HG02970 (cell line): Measurements from ENCODE around the gene REXO5.
"Not testable (repeated sequence)": the region's sequence is repeated elsewhere in the genome, so short reads cannot be mapped to it uniquely, and the experiment has no call there.

ENCODE experiments used
- ATAC-seq: cut with Tn5 transposase; IDR thresholded peaks from one replicate; pipeline ENCODE4 v1.9.1; 2021; ENCODE audit warnings: mild to moderate bottlenecking, moderate library complexity, moderate number of reproducible peaks; ENCODE audit not compliant: unreplicated experiment, low FRiP score

The REXO5 gene

GRCh38 chr16:20846551-20846950 is 40.2 kb downstream of the REXO5 start:
- no peak for ATAC-seq

- ATAC-seq = no peak
Observed at GRCh38 chr16:20847550-20847949, 41.2 kb downstream of the REXO5 start.

DNA sequence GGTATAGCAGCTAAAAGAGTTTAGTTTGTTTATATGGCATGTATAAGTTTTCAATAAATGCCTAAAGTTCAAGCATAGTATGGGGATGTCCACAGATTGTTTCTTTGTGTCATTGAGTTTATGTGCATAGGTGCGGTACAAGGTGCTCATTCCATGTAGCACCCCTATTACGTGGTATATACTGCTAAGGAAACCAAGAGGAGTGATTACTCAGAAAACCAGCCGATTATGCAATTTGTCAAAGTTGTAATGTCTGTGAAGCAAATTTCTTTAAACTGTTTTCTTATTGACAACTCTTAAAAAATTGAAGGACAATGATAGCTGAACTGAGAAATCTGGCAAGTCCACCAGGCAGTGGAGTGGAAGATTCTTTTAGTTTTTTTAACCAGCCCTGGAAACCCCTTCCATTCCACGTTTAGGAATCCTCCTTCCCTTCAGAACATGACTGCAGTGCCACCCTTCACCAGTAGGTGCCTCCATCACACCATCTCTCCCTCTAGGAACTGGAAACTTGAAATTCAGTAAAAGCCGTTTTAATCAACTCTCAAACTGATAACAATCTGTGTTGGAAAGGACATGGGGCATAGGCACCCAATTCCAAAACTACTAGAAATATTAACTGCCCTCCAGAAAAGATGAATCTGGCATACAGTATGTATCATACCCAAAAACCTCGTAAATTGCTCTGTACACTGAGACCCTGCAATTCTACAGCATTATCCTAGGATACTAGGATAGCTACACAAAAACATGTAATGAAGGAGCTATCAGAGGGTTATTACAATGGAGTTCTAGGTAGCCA is 43.5 kb downstream of the REXO5 start:
- ATAC-seq = no peak

DNA sequence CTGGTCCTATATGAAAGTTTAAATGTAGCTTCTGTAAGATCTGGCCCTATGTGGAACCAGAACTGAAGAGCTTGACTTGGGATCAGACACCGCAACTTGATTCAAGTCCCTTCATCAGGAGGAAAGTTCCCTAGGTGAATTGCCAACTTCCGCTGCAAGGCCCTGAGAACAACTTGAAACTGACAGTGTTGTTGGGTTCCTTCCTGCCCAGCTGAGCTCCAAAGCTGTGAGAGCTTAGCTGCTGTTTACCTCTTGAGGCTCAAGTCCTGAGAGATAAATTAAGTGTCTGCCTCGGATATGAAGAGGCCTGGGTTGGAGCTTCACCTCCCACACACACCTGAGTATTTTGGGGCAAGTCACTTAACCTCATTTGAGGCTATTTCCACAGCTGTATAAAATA is 44.7 kb downstream of the REXO5 start:
- ATAC-seq = no peak

DNA sequence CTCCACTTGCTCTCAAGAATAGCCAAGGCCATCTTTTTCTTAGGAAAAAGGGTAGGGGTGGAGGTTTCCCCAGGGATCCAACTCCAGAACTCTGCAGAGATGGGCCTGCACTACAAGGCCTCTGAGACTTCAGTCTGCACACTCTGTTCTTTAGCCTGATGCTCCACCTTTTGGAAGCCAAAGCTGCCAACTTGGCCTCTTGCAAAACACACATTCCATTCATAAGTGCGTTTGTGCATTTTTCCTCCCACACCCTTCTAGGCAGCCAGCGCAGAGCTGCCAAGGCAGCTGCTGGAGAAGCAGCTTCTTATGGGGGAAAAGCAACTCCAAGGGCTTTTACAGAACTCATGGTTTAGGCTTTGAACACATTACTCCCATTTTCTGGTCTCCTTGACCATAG is 45.3 kb downstream of the REXO5 start:
- no peak for ATAC-seq

DNA sequence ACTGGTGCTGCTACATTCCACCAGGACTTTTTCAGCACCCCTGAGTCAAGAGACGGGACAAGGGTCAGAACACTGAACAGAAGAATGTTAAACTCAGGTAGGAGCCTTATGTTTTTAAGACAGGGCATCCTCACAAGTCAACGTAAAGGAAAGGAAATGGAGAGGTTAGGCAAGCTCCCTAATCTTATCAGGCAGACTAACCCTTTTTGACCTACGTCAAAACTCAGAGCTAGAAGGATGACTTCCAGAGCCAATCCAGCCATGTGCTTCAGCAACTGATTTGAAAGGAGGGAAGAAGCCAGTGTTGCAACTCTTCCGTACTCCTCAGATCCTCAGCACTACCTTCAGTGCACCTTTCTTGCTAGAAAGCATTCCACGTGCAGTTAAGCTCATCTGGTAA is 46.8 kb downstream of the REXO5 start:
- ATAC-seq = no peak

GRCh38 chr16:20853981-20854620 is 47.8 kb downstream of the REXO5 start:
- ATAC-seq = no peak

DNA sequence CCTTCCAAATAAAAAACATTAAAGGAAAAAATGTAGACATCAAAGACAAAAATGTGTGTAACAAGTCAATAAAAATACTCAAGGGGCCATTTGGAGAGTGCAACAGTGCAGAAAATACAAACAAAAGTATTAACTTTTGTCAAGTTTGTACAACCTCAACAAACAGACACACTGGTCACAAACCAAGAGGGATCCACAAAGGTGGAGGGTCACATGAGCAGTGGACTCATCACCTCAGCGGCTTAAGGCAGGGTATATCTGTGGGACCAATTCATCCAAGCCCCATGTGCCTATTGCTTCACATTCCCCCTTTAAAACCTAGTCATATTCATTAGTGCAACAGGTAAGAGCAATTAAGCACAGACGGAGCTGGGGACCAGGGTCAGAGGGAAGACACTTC is 48.6 kb downstream of the REXO5 start:
- no peak for ATAC-seq

DNA sequence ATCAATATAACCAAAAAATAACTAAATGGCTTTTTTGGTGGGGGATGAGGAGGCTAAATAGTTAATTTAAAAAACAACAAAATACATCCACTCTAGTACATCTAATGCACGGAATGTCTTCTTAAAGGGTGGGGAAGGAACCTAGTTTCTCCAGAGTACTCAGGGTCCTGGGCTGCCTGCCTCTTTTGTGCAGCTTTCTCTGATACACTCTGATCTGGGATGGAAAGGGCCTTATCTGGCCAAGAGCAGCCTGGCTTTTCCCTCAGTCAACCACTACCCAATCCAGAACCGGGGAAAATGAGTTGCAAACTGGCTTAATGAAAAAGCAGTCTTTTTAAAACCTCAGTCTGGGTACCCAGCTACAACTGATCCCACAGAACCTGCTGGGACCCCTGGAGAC is 51.0 kb downstream of the REXO5 start:
- no peak for ATAC-seq

DNA sequence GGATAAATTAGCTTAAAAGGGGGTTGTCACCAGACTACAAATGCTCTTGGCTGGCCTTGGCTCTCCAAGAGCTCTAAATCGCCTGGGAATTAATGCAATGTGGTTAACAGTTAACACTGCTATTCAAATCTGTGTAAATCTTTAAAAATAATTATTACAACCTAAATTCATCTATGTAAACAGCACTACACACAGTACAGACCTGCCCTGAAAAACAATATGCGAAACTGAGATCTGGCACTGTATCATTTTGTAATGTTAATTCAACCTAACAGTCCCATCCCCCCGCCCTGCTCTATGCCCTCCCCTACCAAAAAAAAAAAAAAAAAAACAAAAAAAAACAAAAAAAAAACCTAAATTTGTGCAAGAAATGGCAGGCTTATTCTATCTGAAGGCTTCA is 52.9 kb downstream of the REXO5 start:
- ATAC-seq = no peak

DNA sequence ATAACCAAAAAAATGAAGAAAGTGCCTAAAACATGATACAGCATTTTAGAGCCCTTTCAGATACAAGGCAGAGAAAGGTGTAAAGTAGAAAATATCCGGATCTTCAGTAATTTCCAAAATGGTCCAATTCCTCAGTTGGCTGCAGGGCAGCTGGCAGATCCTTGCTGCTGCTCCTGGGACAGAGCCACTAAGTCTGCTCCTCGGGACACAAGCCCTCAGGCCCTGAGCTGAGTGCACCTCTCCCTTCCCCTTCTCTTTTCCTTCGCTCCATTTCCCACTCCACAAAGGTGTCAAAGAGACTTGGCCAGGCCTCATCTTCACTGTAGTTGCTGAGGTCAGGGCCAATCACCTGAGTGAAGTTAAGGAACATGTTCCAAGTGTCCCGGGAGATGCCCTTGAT is 53.4 kb downstream of the REXO5 start:
- no peak for ATAC-seq

DNA sequence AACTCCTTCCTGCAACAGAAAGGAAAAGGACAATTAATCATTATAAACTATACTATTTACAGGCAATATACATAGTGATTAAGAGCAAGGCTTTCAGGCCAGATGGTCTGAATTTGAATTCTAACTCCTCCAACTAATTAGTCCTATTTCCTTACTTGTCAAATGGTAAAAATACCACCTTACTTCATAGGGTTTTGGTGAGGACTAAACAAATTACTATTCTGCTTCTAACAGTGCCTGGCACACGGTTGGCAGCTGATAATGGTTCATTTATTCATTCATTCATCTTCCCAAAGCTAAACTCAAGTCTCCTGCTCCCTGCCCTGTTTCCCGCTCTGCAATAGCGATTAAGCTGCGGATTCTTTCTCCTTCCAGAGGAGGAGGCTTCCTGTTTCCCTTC is 54.0 kb downstream of the REXO5 start:
- no peak for ATAC-seq

- not testable (repeated sequence) for ATAC-seq
Observed at GRCh38 chr16:20860995-20861394, 54.7 kb downstream of the REXO5 start.

GRCh38 chr16:20862162-20862960 is 56.0 kb downstream of the REXO5 start:
- no peak for ATAC-seq

DNA sequence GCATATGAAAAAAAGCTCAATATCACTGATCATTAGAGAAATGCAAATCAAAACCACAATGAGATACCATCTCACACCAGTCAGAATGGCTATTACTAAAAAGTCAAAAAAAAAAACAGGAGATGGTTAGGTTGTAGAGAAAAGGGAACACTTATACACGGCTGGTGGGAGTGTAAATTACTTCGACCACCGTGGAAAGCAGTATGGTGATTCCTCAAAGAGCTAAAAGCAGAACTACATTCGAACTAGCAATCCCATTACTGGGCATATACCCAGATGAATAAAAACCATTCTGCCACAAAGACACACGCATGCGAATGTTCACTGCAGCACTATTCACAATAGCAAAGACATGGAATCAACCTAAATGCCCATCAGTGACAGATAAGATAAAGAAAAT is 58.0 kb downstream of the REXO5 start:
- ATAC-seq = not testable (repeated sequence)

GRCh38 chr16:20865420-20866131 is 59.2 kb downstream of the REXO5 start:
- no peak for ATAC-seq

DNA sequence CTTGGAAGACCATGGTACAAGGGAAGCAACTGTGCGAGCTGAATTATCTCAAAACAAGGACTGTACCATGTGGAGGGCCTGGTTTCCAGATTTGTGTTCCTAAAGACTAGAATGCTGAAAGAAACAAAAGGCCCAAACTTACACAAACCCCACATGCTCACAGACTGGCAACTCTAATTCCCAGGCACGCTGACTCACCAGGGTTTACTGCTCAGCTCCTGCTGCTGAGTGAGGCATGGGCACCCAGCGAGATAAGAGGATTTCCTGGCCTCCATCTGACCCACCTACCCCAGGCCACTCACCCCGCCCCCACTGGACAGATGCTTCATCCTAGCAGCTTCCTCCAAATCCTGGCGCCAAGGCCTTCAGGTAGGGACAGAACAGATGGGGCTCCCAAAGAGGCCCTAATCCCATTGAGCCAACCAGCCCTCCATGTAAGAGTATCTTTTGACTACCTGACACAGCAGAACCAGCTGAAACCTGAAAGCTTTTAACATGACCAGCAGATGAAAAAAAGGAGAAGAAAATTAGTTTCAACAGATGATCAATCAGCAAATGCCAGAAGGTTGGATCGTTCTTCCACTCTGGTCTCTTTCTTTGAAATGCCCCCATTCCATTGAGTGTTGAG is 59.9 kb downstream of the REXO5 start:
- ATAC-seq = no peak

- ATAC-seq = no peak
Observed at GRCh38 chr16:20866801-20867200, 60.5 kb downstream of the REXO5 start.

DNA sequence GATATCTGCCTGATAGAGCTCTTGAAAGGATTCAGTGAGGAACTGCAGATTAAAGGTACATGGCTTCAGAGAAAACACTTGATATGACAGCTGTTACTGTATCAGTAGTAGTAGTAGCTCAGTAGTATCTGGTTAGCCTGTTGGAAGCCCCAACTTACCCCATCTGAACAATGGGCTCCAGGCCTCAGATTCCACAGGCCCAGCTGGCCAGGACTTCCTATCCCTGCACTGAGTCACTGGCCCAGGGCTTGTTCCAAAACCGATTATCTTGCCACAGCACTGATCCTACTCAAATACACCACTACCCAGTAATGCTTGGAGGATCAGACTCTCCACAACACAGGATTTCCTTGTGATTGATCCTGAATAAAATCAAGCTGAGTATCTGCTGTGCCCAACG is 61.3 kb downstream of the REXO5 start:
- no peak for ATAC-seq

GRCh38 chr16:20868890-20869289 is 62.6 kb downstream of the REXO5 start:
- no peak for ATAC-seq
